Renal cortical epithelial cell (primary cell): ENCODE data around the gene CCHCR1. TPM values are rescaled to one million over a fixed set of nuclear protein-coding genes. Genes with fewer than 3 reads are reported as not detected.

Experiments
- DNase-seq: peaks from one replicate; pipeline ENCODE4 v3.0.0-alpha.2; 2011; ENCODE audit warnings: low read depth
- total RNA-seq: library from RNA; depleted of rRNA; stranded (reverse); fragments of >200 nt; gene quantifications from 2 replicates; pipeline ENCODE4 v1.2.3, GENCODE V29; 2014

The CCHCR1 gene
- total RNA-seq, 1 donor from 2014 or later: 21.0 TPM

DNA sequence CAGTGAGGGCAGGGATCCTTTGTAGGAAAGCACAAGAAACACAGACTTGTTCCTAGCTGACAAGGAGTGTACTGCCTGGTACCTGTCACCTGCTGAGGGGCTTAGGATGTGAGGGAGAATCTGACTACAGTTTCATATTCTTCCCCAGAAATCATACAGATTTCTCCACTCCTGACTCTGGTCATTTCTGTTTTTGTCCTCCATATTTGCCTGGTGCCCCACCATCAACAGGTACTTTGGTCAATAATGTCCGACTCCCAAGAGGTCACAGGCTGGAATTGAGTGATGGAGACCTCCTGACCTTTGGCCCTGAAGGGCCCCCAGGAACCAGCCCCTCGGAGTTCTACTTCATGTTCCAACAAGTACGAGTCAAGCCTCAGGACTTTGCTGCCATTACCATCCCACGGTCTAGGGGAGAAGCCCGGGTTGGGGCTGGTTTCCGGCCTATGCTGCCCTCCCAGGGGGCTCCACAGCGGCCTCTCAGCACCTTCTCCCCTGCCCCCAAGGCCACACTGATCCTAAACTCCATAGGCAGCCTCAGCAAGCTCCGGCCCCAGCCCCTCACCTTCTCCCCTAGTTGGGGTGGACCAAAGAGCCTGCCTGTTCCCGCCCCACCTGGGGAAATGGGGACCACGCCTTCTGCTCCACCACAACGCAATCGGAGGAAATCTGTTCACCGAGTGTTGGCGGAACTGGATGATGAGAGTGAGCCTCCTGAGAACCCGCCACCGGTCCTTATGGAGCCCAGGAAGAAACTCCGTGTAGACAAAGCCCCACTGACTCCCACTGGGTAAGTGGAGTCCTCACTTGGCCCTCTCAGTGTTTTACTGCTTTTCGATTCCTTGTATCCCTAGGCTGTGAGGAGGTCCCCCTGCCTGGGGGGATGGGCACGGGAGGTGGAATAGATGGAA lies 3.9 kb upstream of the CCHCR1 start:
- DNase-seq: no peak

DNA sequence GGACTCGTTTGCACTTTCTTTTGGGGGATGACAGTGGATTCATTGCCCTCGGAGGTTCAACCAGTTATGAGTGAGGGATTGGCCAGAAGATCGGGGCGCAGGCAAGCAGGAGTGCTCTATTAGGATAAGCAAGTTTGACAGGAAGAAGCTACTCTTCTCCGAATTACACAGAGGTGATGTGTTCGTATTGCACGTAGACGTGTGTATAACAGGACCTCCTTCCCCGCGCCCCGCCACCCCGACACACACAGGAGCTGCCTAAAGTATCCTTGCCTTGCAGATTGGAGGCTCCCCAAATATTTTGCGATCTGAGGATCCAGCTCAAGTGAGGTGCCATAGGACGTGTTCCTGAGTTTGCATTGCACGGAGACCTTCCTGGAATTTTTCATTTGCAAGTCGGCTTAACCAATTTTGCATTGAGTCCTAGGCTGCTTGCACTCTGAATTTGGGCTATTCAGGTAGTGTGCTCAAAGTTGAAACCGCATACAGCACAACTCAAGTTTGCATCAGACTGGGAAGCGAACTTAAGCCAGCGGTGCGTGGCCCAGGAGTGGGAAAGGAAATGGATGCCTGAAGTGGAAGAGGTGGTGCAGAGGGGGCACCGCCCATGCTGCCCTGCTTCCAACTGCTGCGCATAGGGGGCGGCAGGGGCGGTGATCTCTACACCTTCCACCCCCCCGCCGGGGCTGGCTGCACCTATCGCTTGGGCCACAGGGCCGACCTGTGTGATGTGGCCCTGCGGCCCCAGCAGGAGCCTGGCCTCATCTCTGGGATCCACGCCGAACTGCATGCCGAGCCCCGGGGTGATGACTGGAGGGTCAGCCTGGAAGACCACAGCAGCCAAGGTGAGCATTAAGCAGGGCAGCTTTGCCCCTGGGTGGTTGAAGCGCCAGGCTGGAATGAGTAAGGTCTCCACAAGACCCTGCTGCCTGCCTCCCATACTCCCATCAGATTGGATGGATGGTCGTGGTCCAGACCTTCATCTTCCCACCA lies 1.6 kb upstream of the CCHCR1 start:
- peak; percentile 38 for DNase-seq

DNA sequence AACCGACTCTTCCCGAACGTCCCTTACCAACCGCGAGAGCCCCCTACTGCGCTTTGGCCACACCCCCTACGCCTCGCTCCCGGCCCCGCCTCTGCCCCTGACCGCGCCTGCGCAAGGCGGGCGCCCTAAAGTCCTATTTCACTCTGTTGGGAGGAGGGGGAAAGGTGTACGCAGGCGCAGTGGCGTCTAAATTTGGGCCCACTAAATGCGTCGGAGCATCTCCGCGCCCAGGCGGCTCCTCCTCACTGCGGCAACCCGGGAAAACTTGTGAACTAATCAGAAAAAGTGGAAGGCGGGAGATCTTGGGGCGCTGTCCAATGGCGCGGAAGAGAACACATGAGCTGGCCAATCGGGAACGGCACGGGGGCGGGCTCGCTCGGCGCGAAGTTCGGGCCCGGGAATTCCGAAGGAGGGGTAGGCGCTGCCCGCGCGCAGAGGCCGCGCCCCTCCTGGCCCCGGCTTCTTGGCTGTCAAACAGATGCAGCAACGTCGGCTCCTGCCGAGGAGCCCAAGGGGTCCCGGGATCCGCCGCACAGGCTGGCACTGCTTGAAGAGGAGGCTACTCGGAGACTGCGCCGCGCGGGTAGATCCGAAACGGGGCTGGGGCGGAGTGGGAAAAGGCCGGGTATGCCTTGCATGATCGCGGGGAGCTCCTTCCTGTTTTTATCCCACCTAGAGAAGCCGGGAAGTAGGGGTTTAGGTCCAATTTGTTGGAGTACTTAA lies 699 bp upstream of the CCHCR1 start, which contains the start of gene TCF19:
TSS of gene TCF19 (plus strand) at position 450 of the 723 bp plus-strand sequence. CDS start 881 bp downstream, outside the sequence.
- peak; percentile 96 for DNase-seq

DNA sequence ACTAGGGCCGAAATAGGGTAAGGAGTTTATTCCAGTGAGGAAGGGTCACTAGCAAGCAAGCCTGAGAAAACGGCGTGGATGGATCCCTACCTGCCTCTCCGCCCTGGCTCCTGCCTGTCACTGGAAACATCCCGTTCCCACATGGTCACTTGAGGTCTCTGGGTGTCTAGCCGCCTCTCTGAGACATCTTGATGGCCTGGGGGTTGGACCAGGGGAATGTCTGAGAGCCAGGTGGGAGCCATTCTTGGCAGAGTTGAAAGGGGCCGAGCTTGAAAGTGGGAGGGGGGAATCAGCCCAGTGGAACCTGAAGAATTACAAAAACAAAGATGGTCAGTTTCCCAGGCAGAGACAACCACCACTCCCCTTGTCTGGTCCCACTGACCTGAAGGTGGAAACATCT lies 961 bp downstream of the CCHCR1 start:
- DNase-seq: no peak

DNA sequence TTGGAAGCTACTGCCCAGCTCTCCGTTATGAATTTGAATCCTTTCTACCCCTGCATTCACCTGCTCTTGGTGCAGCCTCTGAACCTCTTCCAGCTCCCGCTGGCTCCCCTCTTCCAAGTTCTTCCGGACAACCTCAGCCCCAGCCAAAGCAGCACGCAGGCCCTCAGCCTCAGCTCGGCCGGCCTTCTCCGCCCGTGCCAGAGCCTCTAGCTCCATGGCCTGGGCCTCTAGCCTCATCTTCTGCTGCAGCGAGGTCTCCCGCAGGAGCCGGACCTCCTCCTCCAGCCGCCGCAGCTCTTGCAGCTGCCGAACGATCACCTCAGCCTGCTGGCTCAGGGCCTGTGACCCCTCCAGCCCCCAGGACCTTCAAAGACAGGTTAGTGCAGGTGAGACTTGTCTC lies 3.2 kb downstream of the CCHCR1 start:
- no peak for DNase-seq

DNA sequence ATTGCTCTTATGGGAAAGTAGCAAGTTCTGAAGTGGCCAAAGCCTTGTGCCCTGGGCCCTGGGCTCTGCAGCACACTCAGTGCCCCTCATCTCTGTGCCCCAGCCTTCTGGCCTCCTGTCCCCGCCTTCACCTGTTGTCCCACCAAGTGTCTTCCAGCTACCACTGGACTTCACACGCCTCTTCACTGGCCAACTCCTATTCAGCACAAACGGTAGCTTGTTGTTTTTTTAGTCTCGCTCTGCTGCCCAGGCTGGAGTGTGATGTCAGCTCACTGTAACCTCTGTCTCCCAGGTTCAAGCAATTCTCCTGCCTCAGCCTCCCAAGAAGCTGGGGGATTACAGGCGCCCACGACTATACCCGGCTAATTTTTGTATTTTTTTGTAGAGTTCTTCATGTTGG lies 4.8 kb downstream of the CCHCR1 start:
- peak; percentile 82 for DNase-seq

DNA sequence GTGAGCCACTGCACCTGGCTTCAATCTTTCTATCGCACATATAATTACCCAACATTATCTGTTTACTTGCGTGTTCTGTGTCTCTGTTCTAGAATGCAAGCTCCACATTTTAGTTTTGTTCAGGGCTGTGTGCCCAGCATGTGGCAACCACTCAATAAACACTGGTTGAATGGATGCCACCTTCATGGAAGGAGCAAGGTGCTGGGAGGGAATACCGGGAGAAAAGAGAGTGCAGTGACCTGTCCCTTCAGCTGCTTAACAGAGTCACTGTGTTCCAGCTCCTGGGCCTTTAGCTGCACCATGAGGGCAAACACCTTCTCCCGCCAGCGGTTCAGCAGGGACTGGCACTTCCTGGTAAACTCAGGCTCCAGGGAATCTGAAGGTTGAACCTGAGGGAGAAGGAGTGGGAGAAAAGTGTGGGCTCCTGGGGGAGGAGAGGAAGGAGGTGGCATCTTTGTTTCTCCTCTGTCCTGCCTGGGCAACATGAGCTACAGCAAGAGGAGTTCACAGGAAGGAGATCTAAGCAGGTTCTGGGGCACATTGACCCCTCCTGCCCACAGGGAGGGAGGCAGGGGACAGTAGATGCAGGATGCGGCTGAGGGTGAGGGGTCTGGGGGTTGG lies 7.7 kb downstream of the CCHCR1 start:
- no peak for DNase-seq

DNA sequence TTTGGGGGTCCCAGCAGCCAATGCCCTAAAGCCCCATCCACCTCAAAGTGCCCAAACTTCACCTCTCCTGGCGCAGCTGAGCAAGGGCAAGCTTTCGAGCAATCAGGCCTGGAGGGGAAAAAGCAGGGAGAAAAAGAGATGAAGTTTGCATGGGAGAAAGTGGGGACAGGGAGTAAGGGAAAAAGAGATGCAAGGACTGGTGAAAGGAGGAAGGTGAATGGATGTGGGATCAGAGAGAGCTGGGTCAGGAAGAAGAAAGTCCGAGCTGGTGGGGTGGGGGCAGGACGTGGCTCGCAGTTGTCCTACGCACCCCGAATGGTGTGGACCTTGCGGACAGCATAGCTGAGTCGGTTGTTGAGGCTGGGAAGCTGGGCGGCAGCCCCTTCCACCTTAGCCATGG lies 12.2 kb downstream of the CCHCR1 start:
- DNase-seq: no peak

DNA sequence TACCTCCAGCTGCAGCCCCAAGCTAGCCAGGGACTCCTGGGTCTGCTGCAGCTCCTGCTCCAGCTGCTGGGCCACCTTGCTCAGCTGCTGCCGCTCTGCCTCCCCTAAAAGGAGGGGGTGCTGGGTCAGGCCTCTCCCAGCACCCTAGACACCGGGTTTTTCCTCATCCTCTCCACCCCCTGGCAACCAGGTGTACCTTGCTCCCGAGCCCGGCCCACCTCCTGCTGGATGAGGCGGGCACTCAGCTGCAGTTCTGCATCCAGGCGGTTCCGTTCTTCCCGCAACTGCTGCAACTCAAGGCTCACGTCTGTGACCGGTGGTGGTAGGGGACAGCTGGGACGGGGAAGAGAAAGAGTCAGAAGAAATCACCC lies 12.6 kb downstream of the CCHCR1 start:
- DNase-seq: no peak

DNA sequence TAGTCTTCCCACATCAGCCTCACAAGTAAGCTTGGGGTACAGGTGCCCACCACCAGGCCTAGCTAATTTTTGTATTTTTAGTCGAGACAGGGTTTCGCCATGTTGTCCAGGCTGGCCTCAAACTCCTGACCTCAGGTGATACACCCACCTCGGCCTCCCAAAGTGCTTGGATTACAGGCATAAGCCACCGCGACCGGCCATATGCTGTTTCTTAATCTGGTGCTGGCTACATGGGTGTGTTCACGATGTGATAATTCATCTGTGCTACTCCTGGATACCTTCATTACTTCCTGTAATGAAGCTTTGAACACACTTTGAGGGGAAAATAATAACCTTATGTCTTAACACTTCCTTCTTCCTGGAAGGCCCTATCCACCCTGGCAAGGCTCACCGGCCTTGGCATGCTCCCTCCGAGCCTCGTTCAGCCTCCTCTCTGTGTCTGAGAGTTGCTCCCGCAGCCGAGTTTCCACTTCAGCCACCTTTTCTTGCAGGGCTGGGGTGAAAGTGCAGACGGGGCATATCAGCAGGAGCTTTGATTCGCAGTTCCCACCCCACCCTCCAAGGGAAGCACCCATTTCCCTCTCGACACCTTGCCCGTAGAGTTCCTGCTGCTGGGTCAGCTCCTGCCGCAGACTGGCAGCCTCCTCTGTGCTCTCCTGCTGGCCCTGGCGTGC lies 13.2 kb downstream of the CCHCR1 start:
- no peak for DNase-seq

DNA sequence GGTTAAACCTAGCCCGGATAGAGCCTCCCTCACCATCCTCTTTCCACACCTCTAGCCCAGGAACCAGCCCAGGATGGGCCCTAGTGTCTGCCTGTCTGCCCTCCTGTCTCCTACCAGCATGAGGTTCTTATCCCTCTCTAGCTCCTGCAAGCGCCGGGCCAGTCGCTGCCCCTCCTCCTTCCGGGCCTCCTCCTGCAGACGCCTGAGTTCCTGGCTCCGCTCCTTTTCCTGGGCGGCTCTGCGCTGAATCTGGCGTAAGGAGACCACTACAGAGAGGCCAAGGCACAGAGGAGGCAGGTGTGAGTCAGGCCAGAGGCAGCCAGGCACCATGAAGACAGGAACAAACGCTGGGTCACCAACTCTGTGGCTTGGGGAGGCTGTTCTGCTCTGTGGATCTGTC lies 14.5 kb downstream of the CCHCR1 start:
- DNase-seq: peak; percentile 34

DNA sequence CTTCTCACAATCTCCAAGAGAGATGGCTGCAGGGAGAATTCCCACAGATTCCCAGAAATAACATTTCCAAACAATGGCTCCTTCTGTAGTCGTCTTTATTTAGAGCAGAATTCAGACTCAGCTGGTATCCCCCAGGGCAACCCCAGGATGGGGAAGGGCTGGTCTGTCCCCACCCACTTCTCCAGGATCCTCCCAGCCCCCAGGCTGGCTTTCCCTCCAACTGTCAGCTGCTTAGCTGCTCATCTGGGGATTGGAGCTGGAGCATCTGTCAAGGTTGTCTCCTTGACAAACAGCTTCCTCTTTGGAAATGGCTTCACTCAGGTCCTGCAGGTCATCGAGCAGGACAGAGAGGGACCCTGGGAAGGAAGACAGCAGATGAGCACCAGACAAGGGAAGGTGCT lies 15.2 kb downstream of the CCHCR1 start:
- no peak for DNase-seq

DNA sequence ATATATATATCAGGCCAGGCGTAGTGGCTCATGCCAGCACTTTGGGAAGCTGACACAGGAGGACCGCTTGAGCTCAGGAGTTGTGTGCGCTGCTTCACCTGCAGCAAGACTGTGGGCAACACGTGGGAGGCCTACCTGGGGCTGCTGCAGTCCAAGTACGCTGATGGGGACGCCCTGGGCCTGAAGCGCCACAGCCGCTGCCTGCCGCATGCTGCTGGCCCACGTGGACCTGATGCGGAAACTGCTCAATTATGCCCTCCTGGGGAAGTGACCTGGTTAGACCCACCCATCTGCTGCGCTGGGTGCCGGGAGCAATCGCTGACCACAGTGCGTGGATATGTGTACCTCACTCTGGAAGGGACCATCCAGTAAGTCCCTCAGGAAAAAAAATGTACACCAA lies 17.0 kb downstream of the CCHCR1 start:
- DNase-seq: no peak

DNA sequence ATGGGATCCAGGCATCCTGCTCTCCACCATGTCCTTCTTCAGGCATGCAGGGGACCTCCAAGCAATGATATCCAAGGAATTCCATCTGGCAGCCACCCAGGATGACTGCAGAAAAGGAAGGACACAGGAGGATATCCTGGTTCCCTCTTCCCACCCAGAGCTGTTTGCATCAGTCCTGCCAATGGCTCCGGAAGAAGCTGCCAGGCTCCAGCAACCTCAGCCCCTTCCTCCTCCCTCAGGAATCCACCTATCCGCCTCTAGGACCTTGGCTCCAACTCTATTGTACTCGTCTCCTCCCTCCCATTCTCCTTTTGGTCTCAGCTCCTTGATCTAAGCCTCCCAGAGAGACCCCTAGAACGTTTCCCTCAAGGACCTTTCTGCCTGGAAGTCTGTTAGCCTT lies 18.0 kb downstream of the CCHCR1 start:
- DNase-seq: peak; percentile 51

DNA sequence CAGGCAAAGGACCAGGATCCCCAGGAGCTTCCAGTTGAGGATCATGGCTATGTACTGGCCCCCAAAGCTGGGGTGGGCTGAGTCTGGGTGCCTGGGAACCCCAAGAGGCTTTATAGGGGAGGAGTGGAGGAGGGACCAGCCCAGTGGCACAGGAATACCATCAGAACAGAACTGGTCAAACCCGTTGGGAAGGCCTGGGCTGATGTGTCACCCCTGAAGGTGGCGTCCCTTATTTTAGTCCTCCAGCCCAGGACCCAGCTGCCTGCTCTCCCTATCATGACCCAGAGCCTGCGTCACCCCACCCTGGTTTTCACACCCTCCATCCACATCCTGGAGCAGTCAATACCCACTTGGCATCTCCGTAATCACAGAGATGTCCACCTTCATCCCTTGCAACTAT lies 18.6 kb downstream of the CCHCR1 start, which contains the start of gene PSORS1C2:
TSS of gene PSORS1C2 (minus strand) at position 85 of the 400 bp plus-strand sequence. CDS start at position 45, 40 bp downstream.
- no peak for DNase-seq

DNA sequence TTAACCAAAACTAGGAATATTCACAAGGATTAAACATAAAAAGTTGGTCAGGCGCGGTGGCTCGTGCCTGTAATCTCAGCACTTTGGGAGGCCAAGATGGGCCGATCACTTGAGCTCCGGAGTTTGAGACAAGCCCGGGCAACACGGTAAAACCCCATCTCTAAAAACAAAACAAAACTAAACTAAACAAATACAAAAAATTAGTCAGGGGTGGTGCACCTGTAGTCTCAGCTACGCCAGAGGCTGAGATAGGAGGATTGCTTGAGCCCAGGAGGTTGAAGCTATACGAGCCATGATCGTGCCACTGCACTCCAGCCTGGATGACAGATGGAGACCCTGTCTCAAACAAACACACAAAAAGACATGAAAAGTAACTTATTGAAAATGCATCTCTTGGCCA lies 21.9 kb downstream of the CCHCR1 start:
- no peak for DNase-seq

DNA sequence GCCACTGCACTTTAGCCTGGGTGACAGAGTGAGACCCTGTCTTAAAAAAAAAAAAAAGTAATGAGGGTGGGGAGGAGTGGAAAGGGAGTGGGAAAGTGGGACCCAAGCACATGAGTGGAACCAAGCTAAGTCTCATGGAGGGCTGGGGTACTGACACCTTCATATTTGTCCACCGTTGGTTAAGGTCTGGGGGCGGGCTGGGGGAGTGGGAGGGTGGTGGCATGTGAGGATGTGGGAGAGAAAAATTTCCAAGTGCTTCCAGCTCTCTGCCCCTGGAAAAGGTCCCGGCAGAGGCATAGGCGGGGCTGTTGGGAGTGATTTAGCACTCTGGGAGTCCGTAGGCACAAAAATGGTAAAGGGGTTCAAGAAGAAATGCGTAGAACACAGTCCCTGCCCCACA lies 24.8 kb downstream of the CCHCR1 start:
- no peak for DNase-seq

DNA sequence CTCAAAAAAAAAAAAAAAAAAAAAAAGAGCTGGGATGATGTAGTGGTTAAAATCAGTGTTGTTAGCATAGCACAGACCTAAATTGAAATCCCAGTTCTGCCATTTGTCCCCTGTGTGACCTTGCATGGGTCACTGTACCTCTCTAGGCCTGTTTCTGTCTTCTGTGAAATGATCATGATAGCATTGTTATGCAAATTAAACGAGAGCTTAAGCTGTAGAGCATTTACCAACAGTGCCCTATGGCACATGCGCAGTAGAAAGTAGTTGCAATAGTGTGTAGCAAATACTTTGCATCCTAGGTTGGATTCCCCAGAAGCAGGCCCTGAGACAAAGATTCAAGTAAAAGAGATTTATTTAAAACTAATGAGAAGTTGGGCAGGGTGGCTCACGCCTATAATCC lies 26.0 kb downstream of the CCHCR1 start:
- DNase-seq: no peak

DNA sequence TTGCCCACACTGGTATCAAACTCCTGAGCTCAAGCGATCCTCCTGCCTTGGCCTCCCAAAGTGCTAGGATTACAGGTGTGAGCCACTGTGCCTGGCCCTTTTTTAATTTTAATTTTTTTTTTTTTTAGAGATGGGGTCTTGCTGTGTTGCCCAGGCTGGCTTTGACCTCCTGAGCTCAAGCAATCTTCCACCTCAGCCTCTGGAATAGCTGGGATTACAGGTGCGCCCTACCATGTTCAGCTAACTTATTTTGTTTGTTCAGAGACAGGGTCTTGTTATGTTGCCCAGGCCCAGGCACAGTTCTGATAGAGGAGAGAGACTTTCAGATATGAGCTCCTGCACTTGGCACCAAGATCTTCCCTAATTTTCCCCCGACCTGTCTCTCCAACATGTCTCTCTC lies 26.9 kb downstream of the CCHCR1 start:
- no peak for DNase-seq

DNA sequence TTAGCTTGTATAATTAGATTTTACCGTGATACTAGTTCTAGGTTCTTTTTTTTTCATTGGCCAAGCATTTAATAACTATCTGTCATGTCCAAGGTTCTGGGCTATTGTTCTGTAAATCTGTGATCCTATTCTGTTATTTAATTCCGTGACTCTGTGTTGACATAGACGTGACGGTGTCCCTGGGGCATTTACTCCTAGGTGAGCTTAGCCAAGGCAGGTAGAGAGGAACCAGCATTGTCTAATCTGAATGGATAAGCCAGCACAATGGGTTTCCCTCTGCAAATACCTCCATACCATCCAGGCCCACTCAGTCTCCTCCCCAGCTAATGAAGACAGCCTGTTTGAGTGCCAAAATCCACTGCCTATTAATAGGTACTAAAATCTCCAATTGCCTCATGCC lies 28.5 kb downstream of the CCHCR1 start:
- DNase-seq: no peak
